NCI-H1048 (cell line): Measurements from ENCODE around the gene BICD1.
"Not testable (repeated sequence)": the region's sequence is repeated elsewhere in the genome, so short reads cannot be mapped to it uniquely, and the experiment has no call there.

Source experiments
- DNase-seq: peaks from one replicate; lab custom pipeline; 2025; lab: John Stamatoyannopoulos, UW

Gene BICD1

GRCh38 chr12:32106517-32107358, at the start of gene BICD1:
BICD1 (plus strand) TSS chr12:32106847; CDS start chr12:32107332, 485 bp downstream.
- DNase-seq = peak; percentile 44

- no peak for DNase-seq
These were observed 45.6 kb upstream of the BICD1 start for GRCh38 chr12:32061033-32061432.

- DNase-seq = no peak
These were observed 43.8 kb upstream of the BICD1 start for GRCh38 chr12:32062881-32063280.

- DNase-seq = no peak
These were observed 42.9 kb upstream of the BICD1 start for GRCh38 chr12:32063796-32064195.

GRCh38 chr12:32066206-32066605, 40.4 kb upstream of the BICD1 start:
- DNase-seq = no peak

GRCh38 chr12:32069071-32069470, 37.6 kb upstream of the BICD1 start:
- no peak for DNase-seq

- DNase-seq = no peak
These were observed 36.9 kb upstream of the BICD1 start for GRCh38 chr12:32069731-32070130.

GRCh38 chr12:32070370-32070769, 36.3 kb upstream of the BICD1 start:
- no peak for DNase-seq

GRCh38 chr12:32072102-32072501, 34.5 kb upstream of the BICD1 start:
- DNase-seq = no peak

- DNase-seq = no peak
These were observed 32.2 kb upstream of the BICD1 start for GRCh38 chr12:32074432-32074831.

GRCh38 chr12:32076941-32077340, 29.7 kb upstream of the BICD1 start:
- DNase-seq = no peak

GRCh38 chr12:32080435-32080834, 26.2 kb upstream of the BICD1 start:
- no peak for DNase-seq

- no peak for DNase-seq
These were observed 23.2 kb upstream of the BICD1 start for GRCh38 chr12:32083489-32083888.

- DNase-seq = no peak
These were observed 22.5 kb upstream of the BICD1 start for GRCh38 chr12:32084017-32084688.

GRCh38 chr12:32084753-32085152, 21.9 kb upstream of the BICD1 start:
- DNase-seq = no peak

GRCh38 chr12:32087306-32087705, 19.3 kb upstream of the BICD1 start:
- DNase-seq = no peak

GRCh38 chr12:32089156-32089555, 17.5 kb upstream of the BICD1 start:
- DNase-seq = no peak

GRCh38 chr12:32089586-32089985, 17.1 kb upstream of the BICD1 start:
- DNase-seq = no peak

- DNase-seq = no peak
These were observed 15.0 kb upstream of the BICD1 start for GRCh38 chr12:32091696-32092095.

GRCh38 chr12:32098112-32098511, 8.5 kb upstream of the BICD1 start:
- peak; percentile 39 for DNase-seq

- not testable (repeated sequence) for DNase-seq
These were observed 7.4 kb upstream of the BICD1 start for GRCh38 chr12:32099275-32099674.

- no peak for DNase-seq
These were observed 6.3 kb upstream of the BICD1 start for GRCh38 chr12:32100361-32100760.

GRCh38 chr12:32100888-32101287, 5.8 kb upstream of the BICD1 start:
- no peak for DNase-seq
